CD14-positive monocyte (primary cell): ENCODE measurements around the gene GSE1. TPM values are rescaled to one million over a fixed set of nuclear protein-coding genes. Genes with fewer than 3 reads are reported as not detected.

Source experiments
- DNase-seq, 3 donors: peaks; one replicate each; pipeline ENCODE4 v3.0.0-alpha.2; 2011 to 2022
- H2AFZ ChIP-seq: 2 replicates; pipeline ENCODE4 v1.6.0; 2012; ENCODE audit warnings: mild to moderate bottlenecking, low read depth, low read length, inconsistent platforms; ENCODE audit not compliant: insufficient read depth, poor library complexity, severe bottlenecking
- H3K27ac ChIP-seq, 2 donors: 1 replicate in 1 of 2; 2 replicates in 1 of 2; pipeline ENCODE4 v1.5.1; 2012 to 2013; ENCODE audit warnings: low read length in 2 of 2, control low read depth in 1 of 2, inconsistent platforms in 1 of 2, low read depth in 1 of 2, mild to moderate bottlenecking in 1 of 2
- H3K27me3 ChIP-seq, 2 donors: one replicate each; pipeline versions ENCODE4 v1.6.0 to v1.6.1; 2011 to 2013; ENCODE audit warnings: low read length in 2 of 2; ENCODE audit not compliant: control insufficient read depth in 2 of 2, insufficient read depth in 2 of 2
- H3K36me3 ChIP-seq, 2 donors: replicated peaks in 1 of 2; 1 replicate in 1 of 2; 2 replicates in 1 of 2; pipeline versions ENCODE4 v1.5.1 to v1.6.1; 2012 to 2013; ENCODE audit warnings: low read length in 2 of 2, control low read depth in 1 of 2, inconsistent platforms in 1 of 2, mild to moderate bottlenecking in 1 of 2; ENCODE audit not compliant: insufficient read depth in 2 of 2, control insufficient read depth in 1 of 2
- H3K4me1 ChIP-seq, 2 donors: 1 replicate in 1 of 2; 2 replicates in 1 of 2; pipeline versions ENCODE4 v1.5.1 to v1.6.1; 2012 to 2013; ENCODE audit warnings: low read length in 2 of 2, control low read depth in 1 of 2, inconsistent platforms in 1 of 2, mild to moderate bottlenecking in 1 of 2, moderate library complexity in 1 of 2; ENCODE audit not compliant: insufficient read depth in 2 of 2, control insufficient read depth in 1 of 2
- H3K4me2 ChIP-seq: replicated peaks from 2 replicates; pipeline ENCODE3; 2012; ENCODE audit warnings: low read length, moderate library complexity, mild to moderate bottlenecking; ENCODE audit not compliant: poor library complexity, severe bottlenecking; ENCODE audit errors: extremely low read depth
- H3K4me3 ChIP-seq, 3 experiments: fragments of 200-600 bp in 1 of 3; sonication (generic) in 1 of 3; replicated peaks in 1 of 3; 1 replicate in 2 of 3; 2 replicates in 1 of 3; pipeline ENCODE4 v1.5.1; 2011 to 2013; ENCODE audit warnings: low read length in 3 of 3, mild to moderate bottlenecking in 3 of 3, control low read depth in 2 of 3, low read depth in 2 of 3, inconsistent platforms in 1 of 3, moderate library complexity in 1 of 3
- H3K79me2 ChIP-seq: 2 replicates; pipeline ENCODE4 v1.6.0; 2012; ENCODE audit warnings: mild to moderate bottlenecking, control low read depth, inconsistent platforms, low read length, moderate library complexity; ENCODE audit not compliant: insufficient read depth
- H3K9ac ChIP-seq: 2 replicates; pipeline ENCODE4 v1.6.0; 2017; ENCODE audit warnings: low read length, mild to moderate bottlenecking; ENCODE audit not compliant: insufficient read depth, poor library complexity, severe bottlenecking
- H3K9me3 ChIP-seq, 2 donors: replicated peaks in 1 of 2; 1 replicate in 1 of 2; 2 replicates in 1 of 2; pipeline versions ENCODE4 v1.5.1 to v1.6.1; 2012 to 2013; ENCODE audit warnings: low read length in 2 of 2, control low read depth in 1 of 2; ENCODE audit not compliant: control insufficient read depth in 1 of 2, insufficient read depth in 1 of 2
- H4K20me1 ChIP-seq: 2 replicates; pipeline ENCODE4 v1.6.0; 2012; ENCODE audit warnings: mild to moderate bottlenecking, low read length, control low read depth, moderate library complexity; ENCODE audit not compliant: insufficient read depth
- H3K27ac Mint-ChIP-seq, 7 donors: one replicate each; pipeline ENCODE4 v1.8.0; 2020; ENCODE audit warnings: mild to moderate bottlenecking in 7 of 7, mixed read lengths in 7 of 7, moderate library complexity in 6 of 7, inconsistent platforms in 2 of 7
- H3K27me3 Mint-ChIP-seq, 3 donors: one replicate each; pipeline ENCODE4 v1.8.0; 2021 to 2022; ENCODE audit warnings: low read depth in 3 of 3, mild to moderate bottlenecking in 3 of 3, mixed read lengths in 3 of 3, moderate library complexity in 3 of 3, inconsistent platforms in 1 of 3
- H3K36me3 Mint-ChIP-seq, 2 donors: one replicate each; pipeline ENCODE4 v1.8.0; 2020; ENCODE audit warnings: mixed read lengths in 2 of 2, inconsistent platforms in 1 of 2, mild to moderate bottlenecking in 1 of 2
- H3K4me1 Mint-ChIP-seq: one replicate; pipeline ENCODE4 v1.8.0; 2020; ENCODE audit warnings: mild to moderate bottlenecking, mixed read lengths
- H3K4me3 Mint-ChIP-seq, 2 donors: one replicate each; pipeline ENCODE4 v1.8.0; 2020; ENCODE audit warnings: mild to moderate bottlenecking in 2 of 2, mixed read lengths in 2 of 2, moderate library complexity in 1 of 2
- H3K9me3 Mint-ChIP-seq, 7 donors: one replicate each; pipeline ENCODE4 v1.8.0; 2020 to 2022; ENCODE audit warnings: mixed read lengths in 7 of 7, mild to moderate bottlenecking in 6 of 7, moderate library complexity in 6 of 7, inconsistent platforms in 2 of 7
- CTCF ChIP-seq: fragments of 200-600 bp; IDR thresholded peaks from one replicate; pipeline ENCODE4 v1.8.0; 2022; ENCODE audit warnings: antibody characterized with exemption, mild to moderate bottlenecking
- WGBS: methylation state at CpG from one replicate; pipeline ENCODE4 v1.1.5; 2013; ENCODE audit warnings: missing lambda C conversion rate; ENCODE audit not compliant: insufficient coverage; 5-methylcytosine and 5-hydroxymethylcytosine counted together
- intact Hi-C, 2 donors: fragments of 100-400 bp; cut with micrococcal nuclease; formaldehyde crosslinking; loops; one replicate each; pipeline versions ENCODE4 v1.15.0 to v1.15.1; 2023
- polyA plus RNA-seq, 3 donors: library from polyadenylated mRNA; depleted of rRNA in 1 of 3; unstranded in 2 of 3; stranded (reverse) in 1 of 3; fragments of 300-500 nt in 2 of 3; fragments of >200 nt in 1 of 3; fragmentation: Illumina TruSeq in 2 of 3; gene quantifications; 1 replicate in 2 of 3; 2 replicates in 1 of 3; pipeline ENCODE4 v1.2.3, GENCODE V29; 2012 to 2021

The GSE1 gene
- polyA plus RNA-seq, 3 donors, result 0.67 to 38.9 (median 0.86) TPM

- H3K27me3 Mint-ChIP-seq, result peaks cover 0 to 1% (median 0%) of the 10 kb centered on the region in 3 donors
- no peak overlapping the region for H3K27ac ChIP-seq
- no peak overlapping the region for H3K4me2 ChIP-seq
- no peaks in the 10 kb centered on the region for H3K4me1 ChIP-seq
- no peak overlapping the region for H3K4me3 ChIP-seq
- peaks cover 8% of the 10 kb centered on the region for H3K4me1 Mint-ChIP-seq
- intact Hi-C loops, result no loop called here
- peaks cover 22 to 33% of the 10 kb centered on the region in 2 donors for H3K36me3 Mint-ChIP-seq
- no peak for TF ChIP-seq CTCF
- H3K9me3 Mint-ChIP-seq, result peaks cover 11 to 22% (median 20%) of the 10 kb centered on the region in 7 donors
- H3K4me3 Mint-ChIP-seq, result no peak overlapping the region
- peaks cover 98% of the 10 kb centered on the region for H4K20me1 ChIP-seq
- peaks cover 98% of the 10 kb centered on the region for H3K79me2 ChIP-seq
- H3K36me3 ChIP-seq, result peaks cover 11 to 26% of the 10 kb centered on the region in 2 donors
- H3K9me3 ChIP-seq, result peaks cover 14 to 24% of the 10 kb centered on the region in 2 donors
- H3K9ac ChIP-seq, result no peak overlapping the region
- DNase-seq, result no peak
- H2AFZ ChIP-seq, result no peak overlapping the region
- WGBS, result 44% methylated on average over 3 of the region's 8 CpGs
- H3K27ac Mint-ChIP-seq, result peak overlapping the region in 4 of 7 donors; percentile 2 to 58 (median 36)
- no peaks in the 10 kb centered on the region for H3K27me3 ChIP-seq
Measured at GRCh38 chr16:85627089-85627488, 14.0 kb downstream of the GSE1 start.

- H3K9me3 ChIP-seq, result peaks cover 14 to 24% of the 10 kb centered on the region in 2 donors
- H3K4me3 Mint-ChIP-seq, result no peak overlapping the region
- H4K20me1 ChIP-seq, result peaks cover 98% of the 10 kb centered on the region
- peaks cover 11 to 22% (median 20%) of the 10 kb centered on the region in 7 donors for H3K9me3 Mint-ChIP-seq
- H3K4me1 Mint-ChIP-seq, result peaks cover 2% of the 10 kb centered on the region
- DNase-seq, result no peak
- peaks cover 98% of the 10 kb centered on the region for H3K79me2 ChIP-seq
- H3K27me3 Mint-ChIP-seq, result peaks cover 0 to 1% (median 0%) of the 10 kb centered on the region in 3 donors
- peak overlapping the region in 3 of 7 donors; percentile 2 to 58 (median 50) for H3K27ac Mint-ChIP-seq
- no peak overlapping the region for H3K27ac ChIP-seq
- WGBS, result 95% methylated on average over 25 of the region's 30 CpGs
- TF ChIP-seq CTCF, result no peak
- H3K36me3 ChIP-seq, result peaks cover 11 to 26% of the 10 kb centered on the region in 2 donors
- intact Hi-C loops, result no loop called here
- no peak overlapping the region for H2AFZ ChIP-seq
- peaks cover 22 to 33% of the 10 kb centered on the region in 2 donors for H3K36me3 Mint-ChIP-seq
- H3K4me3 ChIP-seq, result no peak overlapping the region
- no peaks in the 10 kb centered on the region for H3K27me3 ChIP-seq
- no peak overlapping the region for H3K4me2 ChIP-seq
- H3K9ac ChIP-seq, result no peak overlapping the region
- H3K4me1 ChIP-seq, result no peaks in the 10 kb centered on the region
Measured at GRCh38 chr16:85627526-85628264, 14.6 kb downstream of the GSE1 start.
